PC-3 (cell line): ENCODE data around the gene PITPNM3.

ENCODE experiments used
- EZH2 ChIP-seq: fragments of 300-600 bp; sonication (generic); IDR thresholded peaks from one replicate; pipeline ENCODE4 v1.6.1; 2017; ENCODE audit warnings: antibody characterized with exemption, mild to moderate bottlenecking, low read length; ENCODE audit not compliant: unreplicated experiment
- TF ChIP-seq, protein P1 (sequence below): fragments of 300-600 bp; sonication (generic); conservative IDR thresholded peaks from 2 replicates; pipeline ENCODE4 v1.5.1; 2017; ENCODE audit warnings: antibody characterized with exemption, low read depth, mild to moderate bottlenecking, low read length

DNA sequence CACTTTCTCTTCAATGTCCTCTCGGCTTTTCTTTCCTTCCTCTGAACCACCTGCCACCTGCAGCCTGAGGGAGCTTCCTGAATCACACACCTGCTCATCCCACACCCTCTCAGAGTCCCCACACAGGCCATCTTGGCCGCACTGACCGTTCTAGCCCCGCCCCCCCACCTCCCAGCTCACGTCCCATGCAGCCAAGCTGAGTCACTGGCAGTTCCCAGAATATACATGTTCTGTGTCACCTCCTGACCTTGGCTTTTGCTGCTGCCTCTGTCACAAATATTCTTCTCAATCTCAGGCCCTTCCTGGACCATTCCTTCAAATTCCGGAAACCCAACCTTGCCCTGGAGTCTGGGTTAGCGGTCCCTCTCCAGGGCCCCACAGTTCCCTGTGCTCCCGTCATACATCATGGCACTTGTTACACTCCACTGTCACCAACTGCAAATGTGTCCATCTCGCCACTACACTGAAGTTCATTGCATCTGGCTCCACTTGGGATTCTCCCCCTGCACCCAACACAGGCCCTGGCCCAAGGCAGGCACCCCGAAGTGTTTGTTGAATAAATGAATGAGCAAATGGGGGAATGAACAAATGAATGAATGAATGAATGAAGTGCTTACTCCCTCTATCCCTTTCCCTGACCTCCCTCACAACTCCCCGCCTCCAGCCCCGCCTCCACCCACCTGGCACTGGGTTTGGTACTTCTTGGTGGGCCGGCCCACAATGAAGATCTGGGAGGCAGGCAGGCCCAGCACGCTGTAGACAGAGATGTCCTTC is 99.3 kb downstream of the PITPNM3 start:
- TF ChIP-seq, protein P1, sequence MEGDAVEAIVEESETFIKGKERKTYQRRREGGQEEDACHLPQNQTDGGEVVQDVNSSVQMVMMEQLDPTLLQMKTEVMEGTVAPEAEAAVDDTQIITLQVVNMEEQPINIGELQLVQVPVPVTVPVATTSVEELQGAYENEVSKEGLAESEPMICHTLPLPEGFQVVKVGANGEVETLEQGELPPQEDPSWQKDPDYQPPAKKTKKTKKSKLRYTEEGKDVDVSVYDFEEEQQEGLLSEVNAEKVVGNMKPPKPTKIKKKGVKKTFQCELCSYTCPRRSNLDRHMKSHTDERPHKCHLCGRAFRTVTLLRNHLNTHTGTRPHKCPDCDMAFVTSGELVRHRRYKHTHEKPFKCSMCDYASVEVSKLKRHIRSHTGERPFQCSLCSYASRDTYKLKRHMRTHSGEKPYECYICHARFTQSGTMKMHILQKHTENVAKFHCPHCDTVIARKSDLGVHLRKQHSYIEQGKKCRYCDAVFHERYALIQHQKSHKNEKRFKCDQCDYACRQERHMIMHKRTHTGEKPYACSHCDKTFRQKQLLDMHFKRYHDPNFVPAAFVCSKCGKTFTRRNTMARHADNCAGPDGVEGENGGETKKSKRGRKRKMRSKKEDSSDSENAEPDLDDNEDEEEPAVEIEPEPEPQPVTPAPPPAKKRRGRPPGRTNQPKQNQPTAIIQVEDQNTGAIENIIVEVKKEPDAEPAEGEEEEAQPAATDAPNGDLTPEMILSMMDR: no peak
- TF ChIP-seq EZH2: no peak
